Panc1 (cell line): ENCODE measurements around the gene P2RX3. TPM values are rescaled to one million over a fixed set of nuclear protein-coding genes. Genes with fewer than 3 reads are reported as not detected.

ENCODE experiments used
- ATAC-seq: fragments of 200-7000 bp; cut with Tn5 transposase; 2 replicates; pipeline ENCODE4 v1.9.1; 2020; ENCODE audit warnings: mild to moderate bottlenecking, moderate library complexity
- BruUV-seq: library from RNA; stranded (reverse); fragments of 400-500 nt; replicated peaks from 2 replicates; lab custom pipeline; 2021; lab: Mats Ljungman, UMichigan
- CTCF ChIA-PET: fragments of 300-600 bp; sonication (Branson Sonifier 250); formaldehyde crosslinking; loops from one replicate; lab custom pipeline; 2022; ENCODE audit warnings: antibody characterized with exemption; lab: Charles Lee
- POLR2A ChIA-PET: fragments of 300-600 bp; sonication (Branson Sonifier 250); formaldehyde crosslinking; loops from one replicate; lab custom pipeline; 2022; ENCODE audit warnings: antibody characterized with exemption; lab: Charles Lee
- DNase-seq: peaks from one replicate; pipeline ENCODE4 v3.0.0-alpha.2; 2010; ENCODE audit warnings: low read depth, low spot score
- H3K27ac ChIP-seq: 2 replicates; pipeline ENCODE4 v1.5.1; 2011; ENCODE audit warnings: mild to moderate bottlenecking, low read length, inconsistent platforms
- H3K27me3 ChIP-seq: fragments of 200-500 bp; sonication (Bioruptor generic); 2 replicates; pipeline ENCODE4 v1.6.0; 2014; ENCODE audit warnings: low read length, inconsistent platforms; ENCODE audit not compliant: control insufficient read depth, insufficient read depth
- H3K36me3 ChIP-seq: fragments of 200-500 bp; sonication (Bioruptor generic); 2 replicates; pipeline ENCODE4 v1.5.1; 2014; ENCODE audit warnings: inconsistent platforms, mild to moderate bottlenecking, low read length, moderate library complexity; ENCODE audit not compliant: control insufficient read depth, insufficient read depth
- H3K4me1 ChIP-seq: 2 replicates; pipeline ENCODE4 v1.5.1; 2011; ENCODE audit warnings: inconsistent platforms, mild to moderate bottlenecking, low read length, moderate library complexity; ENCODE audit not compliant: control insufficient read depth, insufficient read depth
- H3K4me3 ChIP-seq, 2 experiments: 2 replicates each; pipeline ENCODE4 v1.5.1; 2011 to 2012; ENCODE audit warnings: low read depth in 2 of 2, low read length in 2 of 2, mild to moderate bottlenecking in 2 of 2, inconsistent platforms in 1 of 2, moderate library complexity in 1 of 2
- H3K9me3 ChIP-seq: fragments of 200-500 bp; sonication (Bioruptor generic); 2 replicates; pipeline ENCODE4 v1.5.1; 2014; ENCODE audit warnings: low read depth, mild to moderate bottlenecking, inconsistent platforms, low read length, moderate library complexity; ENCODE audit not compliant: control insufficient read depth, insufficient read depth
- CTCF ChIP-seq: fragments of 450-650 bp; IDR thresholded peaks from 2 replicates; pipeline ENCODE4 v1.5.1; 2017; ENCODE audit warnings: mild to moderate bottlenecking
- POLR2AphosphoS5 ChIP-seq: IDR thresholded peaks from 2 replicates; pipeline ENCODE4 v1.6.1; 2012; ENCODE audit warnings: mild to moderate bottlenecking, low read depth, low read length, moderate library complexity
- REST ChIP-seq, 2 experiments: IDR thresholded peaks; 2 replicates each; pipeline ENCODE4 v1.6.1; 2011 to 2012; ENCODE audit warnings: low read depth in 2 of 2, control low read depth in 1 of 2, low read length in 1 of 2, mild to moderate bottlenecking in 1 of 2, moderate library complexity in 1 of 2; ENCODE audit not compliant: insufficient read depth in 1 of 2
- SIN3A ChIP-seq: IDR thresholded peaks from 2 replicates; pipeline ENCODE4 v1.6.1; 2012; ENCODE audit warnings: low read depth, mild to moderate bottlenecking, low read length, moderate library complexity, borderline replicate concordance; ENCODE audit not compliant: insufficient read depth
- TCF7L2 ChIP-seq: IDR thresholded peaks from 2 replicates; pipeline ENCODE4 v1.6.1; 2011; ENCODE audit warnings: mild to moderate bottlenecking, low read depth, low read length, inconsistent platforms
- in situ Hi-C: cut with HindIII; loops from 2 replicates; pipeline ENCODE4 v1.10.0; 2016; ENCODE audit warnings: low sequenced_read_pairs, low pct_unique_long_range_greater_than_20kb
- intact Hi-C: fragments of 100-400 bp; cut with micrococcal nuclease; formaldehyde crosslinking; loops from one replicate; pipeline ENCODE4 v1.10.0; 2022; ENCODE audit not compliant: unreplicated experiment
- total RNA-seq: library from RNA; stranded (reverse); gene quantifications from one replicate; pipeline ENCODE4 v1.2.1, GENCODE V29; 2021; ENCODE audit not compliant: unreplicated experiment

The P2RX3 gene
- total RNA-seq, 1 experiment from 2014 or later, result not detected

GRCh38 chr11:57358991-57359390 lies 20.8 kb downstream of the P2RX3 start:
- Histone ChIP-seq H3K36me3 (no peaks in the 10 kb centered on the region), H3K27me3 (no peaks in the 10 kb centered on the region; the same call in 1 of the 2 replicates), H3K27ac (no peak overlapping the region), H3K4me3 (no peak overlapping the region), H3K9me3 (no peaks in the 10 kb centered on the region), H3K4me1 (0 out of 2 replicates have a peak, but pooled peaks cover 7% of the 10 kb centered on the region)
- TF ChIP-seq TCF7L2, result no peak
- TF ChIP-seq REST (IDR thresholded peaks at IDR 0.05; ENCODE audit: insufficient read depth in 1 of 2, low read depth in 2 of 2, low read length in 1 of 2), result no peak
- no peak for TF ChIP-seq POLR2AphosphoS5
- TF ChIP-seq SIN3A, result no peak
- TF ChIP-seq CTCF, result no peak
- ATAC-seq (0 out of 2 replicates have a peak, but pooled peaks have one; percentile 18), DNase-seq (no peak)
- ChIA-PET POLR2A (no interaction called here), CTCF (no interaction called here)
- in situ Hi-C loops (no loop called here), intact Hi-C loops (no loop called here)
- no TSS peak for BruUV-seq

DNA sequence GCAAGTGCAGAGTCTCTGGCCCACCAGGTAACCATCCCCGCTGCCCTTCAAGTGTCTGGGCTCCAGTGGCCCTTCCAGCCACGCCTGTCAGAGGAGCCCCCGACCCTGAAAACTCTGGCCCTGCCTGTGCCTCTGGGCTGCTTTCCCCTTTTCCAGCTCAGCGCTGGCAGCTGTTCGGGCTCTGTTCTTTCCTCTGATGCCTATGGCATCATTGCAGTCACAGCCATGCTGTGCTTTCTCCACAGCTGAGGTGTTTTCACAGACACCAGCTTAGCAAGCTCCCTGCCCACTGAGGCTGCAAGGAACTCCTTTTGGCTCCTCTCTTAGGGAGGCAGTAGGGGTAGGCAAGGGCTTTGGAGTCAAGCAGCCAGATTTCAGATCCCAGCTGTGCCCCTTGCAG lies 21.2 kb downstream of the P2RX3 start:
- Histone ChIP-seq H3K27me3 (no peaks in the 10 kb centered on the region; the same call in 1 of the 2 replicates), H3K4me1 (0 out of 2 replicates have a peak, but pooled peaks cover 7% of the 10 kb centered on the region), H3K9me3 (no peaks in the 10 kb centered on the region), H3K36me3 (no peaks in the 10 kb centered on the region), H3K27ac (no peak overlapping the region), H3K4me3 (no peak overlapping the region)
- TF ChIP-seq TCF7L2, result no peak
- TF ChIP-seq SIN3A, result no peak
- CTCF ChIA-PET, result no interaction called here
- DNase-seq, result no peak
- no TSS peak for BruUV-seq
- intact Hi-C loops (no loop called here), in situ Hi-C loops (no loop called here)
- no peak for ATAC-seq
- POLR2A ChIA-PET, result no interaction called here

DNA sequence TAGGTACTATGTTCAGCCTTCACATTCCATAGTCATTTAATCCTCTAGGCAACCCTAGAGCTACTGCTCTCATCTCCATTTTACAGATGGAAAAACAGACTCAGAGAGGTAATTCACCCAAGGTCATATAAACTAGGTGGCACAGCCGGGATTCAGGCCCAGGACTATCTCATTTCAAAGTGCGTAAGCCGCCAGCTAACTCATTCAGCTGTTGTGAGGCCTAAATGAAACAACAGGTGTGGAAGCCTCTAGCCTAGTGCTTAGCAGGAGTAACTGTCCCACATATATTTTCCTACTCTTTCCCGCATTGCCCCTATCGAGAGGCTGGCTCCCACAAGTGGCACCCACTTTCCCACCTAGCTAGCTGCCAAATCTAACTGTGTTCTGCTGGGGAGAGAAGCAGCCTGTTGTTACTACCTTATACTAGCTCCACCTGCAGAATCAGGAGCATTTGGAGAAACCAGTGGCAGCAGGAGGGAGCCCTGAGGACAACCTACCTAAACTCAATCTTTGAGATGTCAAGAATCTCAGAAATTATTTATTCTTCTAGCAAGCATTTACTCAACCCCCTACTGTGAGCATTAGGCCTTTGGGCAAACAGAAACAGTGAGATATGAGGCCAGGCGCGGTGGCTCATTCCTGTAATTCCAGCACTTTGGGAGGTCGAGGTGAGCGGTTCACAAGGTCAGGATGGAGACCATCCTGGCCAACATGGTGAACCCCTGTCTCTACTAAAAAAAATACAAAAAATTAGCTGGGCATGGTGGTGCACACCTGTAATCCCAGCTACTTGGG lies 21.9 kb downstream of the P2RX3 start:
- ATAC-seq, result no peak

More for the DNA sequence above, 21.9 kb downstream of the P2RX3 start:
- no peaks in the 10 kb centered on the region for H3K36me3 ChIP-seq
- no peak for DNase-seq
- intact Hi-C loops, result no loop called here
- no peak overlapping the region for H3K4me3 ChIP-seq
- no peaks in the 10 kb centered on the region; the same call in 1 of the 2 replicates for H3K27me3 ChIP-seq
- ChIA-PET CTCF (interaction anchor here (0.7 kb wide), 1 partner anchor 10 kb away, joined by 3 read pairs; no protein-coding TSS in a partner anchor), POLR2A (no interaction called here)
- 0 out of 2 replicates have a peak, but pooled peaks cover 7% of the 10 kb centered on the region for H3K4me1 ChIP-seq
- no TSS peak for BruUV-seq
- H3K27ac ChIP-seq, result no peak overlapping the region
- TF ChIP-seq SIN3A, result no peak
- TF ChIP-seq POLR2AphosphoS5, result no peak
- no peak for TF ChIP-seq TCF7L2
- no peak for TF ChIP-seq CTCF
- no peak for TF ChIP-seq REST (IDR thresholded peaks at IDR 0.05; ENCODE audit: insufficient read depth in 1 of 2, low read depth in 2 of 2, low read length in 1 of 2)
- H3K9me3 ChIP-seq, result no peaks in the 10 kb centered on the region
- in situ Hi-C loops, result no loop called here
